ENCODE data around the gene CGN.

Gene CGN

DNA sequence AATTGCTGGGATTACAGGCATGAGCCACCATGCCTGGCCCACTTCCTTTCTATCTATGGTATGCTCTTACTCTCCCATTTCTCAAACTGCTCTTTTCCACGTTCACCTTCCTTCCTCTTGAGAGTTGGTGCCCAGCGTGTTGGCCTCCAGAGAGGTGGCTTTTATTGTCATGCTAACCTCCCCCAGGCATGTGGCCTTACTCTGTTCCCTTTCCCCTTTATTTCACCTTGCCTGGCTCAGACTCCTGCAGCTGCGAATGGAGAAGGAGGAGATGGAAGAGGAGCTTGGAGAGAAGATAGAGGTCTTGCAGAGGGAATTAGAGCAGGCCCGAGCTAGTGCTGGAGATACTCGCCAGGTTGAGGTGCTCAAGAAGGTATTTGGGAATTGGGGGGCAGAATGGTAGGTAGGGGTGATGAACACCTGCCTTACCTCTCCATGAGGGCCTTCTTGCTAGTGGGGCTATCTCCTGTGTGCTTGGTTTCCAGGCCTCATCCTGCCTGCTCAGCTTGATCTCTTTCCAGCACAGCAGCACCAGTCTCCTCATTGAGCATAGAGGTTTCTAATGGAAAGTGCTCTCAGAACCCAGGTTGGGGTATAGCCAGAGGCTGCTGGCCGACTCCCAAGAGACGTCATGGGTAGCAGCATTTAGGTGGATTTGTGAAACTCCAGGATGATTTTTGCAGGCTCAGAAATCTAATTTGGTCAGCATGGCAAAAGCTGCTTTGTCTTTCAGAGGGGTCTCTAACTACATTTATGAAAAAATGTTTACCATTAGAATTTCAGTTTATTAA lies 15.7 kb downstream of the CGN start:
- no peak for DNase-seq

DNA sequence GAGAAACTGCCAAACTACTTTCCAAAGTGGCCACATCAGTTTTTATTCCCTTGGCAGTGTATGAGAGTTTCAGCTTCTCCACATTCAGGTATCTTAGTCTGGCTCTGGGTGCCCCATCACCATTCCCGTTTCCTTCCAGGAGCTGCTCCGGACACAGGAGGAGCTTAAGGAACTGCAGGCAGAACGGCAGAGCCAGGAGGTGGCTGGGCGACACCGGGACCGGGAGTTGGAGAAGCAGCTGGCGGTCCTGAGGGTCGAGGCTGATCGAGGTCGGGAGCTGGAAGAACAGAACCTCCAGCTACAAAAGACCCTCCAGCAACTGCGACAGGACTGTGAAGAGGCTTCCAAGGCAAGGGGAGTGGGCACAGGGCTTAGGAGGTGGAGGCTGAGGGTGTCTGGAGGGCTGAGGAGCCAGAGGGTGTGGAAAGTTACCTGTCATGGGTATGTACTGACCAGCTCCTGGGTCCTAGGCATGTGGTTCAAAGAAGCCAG lies 18.1 kb downstream of the CGN start:
- DNase-seq: no peak

DNA sequence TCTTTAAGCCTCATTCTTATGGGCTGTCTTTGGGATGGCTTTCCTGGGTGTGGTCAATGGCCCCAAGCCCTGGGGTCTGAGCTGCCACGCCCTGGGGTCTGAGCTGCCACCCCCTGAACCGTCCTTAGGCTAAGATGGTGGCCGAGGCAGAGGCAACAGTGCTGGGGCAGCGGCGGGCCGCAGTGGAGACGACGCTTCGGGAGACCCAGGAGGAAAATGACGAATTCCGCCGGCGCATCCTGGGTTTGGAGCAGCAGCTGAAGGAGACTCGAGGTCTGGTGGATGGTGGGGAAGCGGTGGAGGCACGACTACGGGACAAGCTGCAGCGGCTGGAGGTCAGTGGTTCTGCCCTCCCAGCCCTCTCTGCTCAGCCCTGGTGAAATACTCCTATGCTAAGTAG lies 18.6 kb downstream of the CGN start:
- no peak for DNase-seq

DNA sequence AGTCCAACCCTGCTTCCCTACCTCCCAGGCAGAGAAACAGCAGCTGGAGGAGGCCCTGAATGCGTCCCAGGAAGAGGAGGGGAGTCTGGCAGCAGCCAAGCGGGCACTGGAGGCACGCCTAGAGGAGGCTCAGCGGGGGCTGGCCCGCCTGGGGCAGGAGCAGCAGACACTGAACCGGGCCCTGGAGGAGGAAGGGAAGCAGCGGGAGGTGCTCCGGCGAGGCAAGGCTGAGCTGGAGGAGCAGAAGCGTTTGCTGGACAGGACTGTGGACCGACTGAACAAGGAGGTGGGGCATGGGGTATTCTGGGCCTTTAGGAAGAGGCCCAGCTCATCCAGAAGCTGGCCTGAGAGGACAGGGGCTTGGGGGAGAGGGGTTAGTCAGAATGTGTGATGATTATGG lies 19.3 kb downstream of the CGN start:
- DNase-seq: no peak

DNA sequence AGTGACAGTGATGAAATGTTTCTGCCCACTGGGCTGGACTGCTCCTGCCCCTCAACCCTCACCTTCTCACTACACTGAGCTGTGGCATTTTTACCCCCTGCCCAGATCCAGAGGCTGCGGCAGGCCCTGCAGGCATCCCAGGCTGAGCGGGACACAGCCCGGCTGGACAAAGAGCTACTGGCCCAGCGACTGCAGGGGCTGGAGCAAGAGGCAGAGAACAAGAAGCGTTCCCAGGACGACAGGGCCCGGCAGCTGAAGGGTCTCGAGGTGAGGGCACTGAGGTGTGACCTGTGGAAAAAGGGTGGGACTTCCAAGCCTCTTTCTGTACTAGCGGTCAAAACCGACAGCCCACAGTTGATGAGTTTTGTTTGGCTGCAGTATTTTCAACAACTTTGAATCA lies 22.7 kb downstream of the CGN start:
- DNase-seq: no peak

DNA sequence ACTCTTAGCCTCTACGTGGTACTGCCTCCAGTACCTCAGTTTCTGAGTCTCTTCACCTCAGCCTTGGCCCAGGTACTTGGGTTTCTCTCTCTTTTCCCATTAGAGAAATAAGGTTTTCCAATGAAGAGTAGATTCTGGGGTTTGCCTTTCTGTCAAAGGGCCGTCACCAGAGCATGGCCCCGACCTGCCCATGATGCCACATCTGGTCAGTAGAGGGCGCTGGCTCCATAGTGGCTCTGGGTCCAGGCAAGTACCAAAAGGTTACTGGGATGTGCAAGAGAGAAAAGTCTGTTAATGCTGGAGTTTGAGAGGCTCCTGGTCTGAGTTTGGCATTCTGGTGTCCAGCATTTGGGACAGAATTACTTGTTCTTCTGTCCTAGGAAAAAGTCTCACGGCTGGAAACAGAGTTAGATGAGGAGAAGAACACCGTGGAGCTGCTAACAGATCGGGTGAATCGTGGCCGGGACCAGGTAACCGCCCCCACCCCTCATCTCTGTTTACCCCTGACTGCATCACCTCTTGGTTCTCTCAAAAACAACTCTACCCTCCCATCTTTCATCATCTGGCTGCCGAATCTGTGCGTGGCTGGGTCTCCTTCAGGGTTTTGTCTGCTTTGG lies 23.6 kb downstream of the CGN start:
- peak; percentile 84 for DNase-seq

DNA sequence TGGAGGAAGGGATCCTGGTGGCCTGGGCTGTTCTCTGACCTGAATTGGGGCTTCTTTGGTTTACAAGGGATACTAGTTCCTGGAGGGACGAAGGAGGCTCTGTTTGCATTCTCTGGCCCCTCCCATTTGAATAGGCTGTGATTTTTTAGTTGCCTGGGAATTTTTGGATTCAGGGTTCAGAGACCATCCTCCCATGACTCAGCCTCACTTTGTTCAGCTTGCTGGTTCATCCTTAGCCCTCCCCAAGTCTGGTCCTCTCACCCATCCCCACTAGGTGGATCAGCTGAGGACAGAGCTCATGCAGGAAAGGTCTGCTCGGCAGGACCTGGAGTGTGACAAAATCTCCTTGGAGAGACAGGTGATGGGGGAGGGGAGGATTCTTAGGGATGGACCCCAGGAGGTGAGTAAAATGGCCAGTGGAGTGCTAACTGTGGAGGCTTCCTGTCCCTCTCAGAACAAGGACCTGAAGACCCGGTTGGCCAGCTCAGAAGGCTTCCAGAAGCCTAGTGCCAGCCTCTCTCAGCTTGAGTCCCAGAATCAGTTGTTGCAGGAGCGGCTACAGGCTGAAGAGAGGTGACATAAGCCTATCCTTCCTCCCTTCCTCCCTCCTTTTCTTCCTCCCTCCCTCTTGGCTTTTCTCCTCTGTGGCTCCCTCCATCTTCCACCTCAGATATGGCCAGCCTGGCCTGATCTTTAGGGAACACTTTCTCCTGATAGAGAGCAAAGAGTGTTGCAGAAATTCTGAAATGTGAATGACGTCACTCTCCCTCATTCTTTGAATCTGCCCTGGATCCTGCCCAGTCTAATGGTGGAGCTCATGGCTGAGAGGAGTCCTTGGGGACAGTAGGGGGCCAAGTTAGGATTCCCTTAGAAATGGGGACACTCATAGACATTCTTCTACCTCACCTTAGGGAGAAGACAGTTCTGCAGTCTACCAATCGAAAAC lies 24.4 kb downstream of the CGN start:
- no peak for DNase-seq

DNA sequence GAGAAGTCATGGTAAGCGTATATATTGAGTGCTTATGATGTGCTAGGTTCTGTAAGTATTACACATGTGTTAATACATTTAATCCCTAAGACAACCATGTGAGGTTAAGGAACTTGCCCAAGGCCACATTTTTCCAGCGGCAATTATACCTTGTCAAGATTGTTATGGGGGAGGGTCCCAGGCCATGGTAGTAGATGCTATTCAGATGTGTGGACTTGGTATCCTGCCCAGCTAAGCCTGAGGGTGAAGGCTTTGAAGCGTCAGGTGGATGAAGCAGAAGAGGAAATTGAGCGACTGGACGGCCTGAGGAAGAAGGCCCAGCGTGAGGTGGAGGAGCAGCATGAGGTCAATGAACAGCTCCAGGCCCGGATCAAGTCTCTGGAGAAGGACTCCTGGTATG lies 25.3 kb downstream of the CGN start:
- DNase-seq: no peak

DNA sequence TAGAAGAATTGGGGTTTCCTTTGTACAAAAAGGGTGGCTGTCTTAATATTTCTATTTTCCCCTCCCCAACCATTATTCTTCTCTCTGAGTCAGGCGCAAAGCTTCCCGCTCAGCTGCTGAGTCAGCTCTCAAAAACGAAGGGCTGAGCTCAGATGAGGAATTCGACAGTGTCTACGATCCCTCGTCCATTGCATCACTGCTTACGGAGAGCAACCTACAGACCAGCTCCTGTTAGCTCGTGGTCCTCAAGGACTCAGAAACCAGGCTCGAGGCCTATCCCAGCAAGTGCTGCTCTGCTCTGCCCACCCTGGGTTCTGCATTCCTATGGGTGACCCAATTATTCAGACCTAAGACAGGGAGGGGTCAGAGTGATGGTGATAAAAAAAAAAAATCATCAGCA lies 25.9 kb downstream of the CGN start:
- DNase-seq: no peak

DNA sequence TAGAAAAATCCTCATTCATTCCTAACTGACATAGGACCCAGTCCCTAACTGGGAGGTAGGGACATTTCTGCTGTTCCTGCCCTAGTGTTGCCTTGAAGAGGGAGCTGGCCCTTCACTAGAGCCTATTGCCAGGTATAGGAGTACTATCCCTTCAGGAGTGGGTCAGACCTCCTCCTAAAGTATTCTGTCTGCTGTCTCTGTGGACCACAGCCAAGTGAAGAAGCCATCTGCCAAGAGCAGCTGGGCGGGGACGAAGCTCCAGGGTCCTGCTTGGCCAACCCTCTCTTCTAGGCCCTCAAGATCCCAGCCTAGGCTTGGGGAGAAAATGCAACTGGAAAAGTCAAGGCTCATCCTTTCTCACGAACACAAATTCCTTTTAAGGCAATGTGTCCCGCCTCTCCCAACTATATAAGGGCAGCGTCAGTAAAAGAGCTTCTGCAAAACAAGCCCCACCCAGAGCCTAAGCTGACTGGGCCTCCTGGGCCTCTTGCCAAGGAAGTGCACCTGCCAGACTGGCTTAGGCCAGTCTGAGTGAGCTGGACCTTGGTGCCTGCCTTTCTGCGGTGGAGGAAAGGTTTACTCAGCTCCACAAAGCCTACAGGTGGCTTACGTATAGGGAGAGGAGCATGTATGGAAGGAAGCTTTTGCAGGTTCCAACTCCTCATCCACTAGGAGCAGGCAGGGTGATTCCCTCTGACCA lies 28.3 kb downstream of the CGN start:
- no peak for DNase-seq

DNA sequence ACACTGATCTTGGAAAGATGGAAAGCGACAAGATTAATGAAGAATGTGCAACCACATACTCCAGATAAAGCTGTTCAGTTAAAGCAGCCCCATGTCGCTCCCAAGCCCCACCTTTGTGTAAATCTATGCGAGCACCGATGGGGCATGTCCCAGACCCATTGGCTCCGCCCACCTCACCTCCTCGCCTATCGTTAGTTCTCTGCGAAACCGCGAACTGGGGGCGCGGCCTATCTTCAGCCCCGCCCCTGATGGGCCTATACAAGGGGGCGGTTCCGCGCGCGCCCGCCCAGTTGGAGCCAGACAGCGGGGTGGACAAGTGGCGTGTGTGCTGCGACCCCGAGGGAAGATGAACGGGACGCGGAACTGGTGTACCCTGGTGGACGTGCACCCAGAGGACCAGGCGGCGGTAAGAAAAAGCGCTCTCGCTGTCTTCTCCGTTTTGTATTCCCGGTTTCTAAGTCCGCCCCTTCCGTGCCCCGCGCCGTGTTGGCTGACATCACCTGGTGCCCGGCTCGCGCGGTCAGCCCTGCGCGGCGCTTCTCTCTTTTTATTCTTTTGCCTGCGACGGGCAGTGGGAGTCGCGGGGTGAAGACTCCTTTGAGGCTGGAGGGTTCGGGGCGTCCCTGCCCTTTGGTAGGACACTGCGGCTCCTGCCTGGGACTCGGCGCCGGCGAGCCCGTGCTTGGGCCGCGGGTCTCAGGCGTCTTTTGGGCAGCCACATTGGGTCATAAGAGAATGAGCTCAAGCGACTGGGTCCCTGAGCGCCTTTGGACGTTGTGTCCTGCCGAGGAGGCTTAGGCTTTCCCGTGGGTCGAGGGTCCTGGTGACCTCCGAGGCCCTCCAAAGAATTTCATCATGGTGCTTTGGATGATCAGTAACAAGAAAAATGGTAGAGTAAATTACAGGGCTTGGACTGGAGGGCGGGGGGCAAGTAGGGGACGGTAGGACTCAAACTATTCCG lies 29.1 kb downstream of the CGN start, which contains the start of gene TUFT1:
TSS of gene TUFT1 (plus strand) at position 289 of the 961 bp plus-strand sequence. CDS start at position 347, 58 bp downstream.
- peak; percentile 93 for DNase-seq

DNA sequence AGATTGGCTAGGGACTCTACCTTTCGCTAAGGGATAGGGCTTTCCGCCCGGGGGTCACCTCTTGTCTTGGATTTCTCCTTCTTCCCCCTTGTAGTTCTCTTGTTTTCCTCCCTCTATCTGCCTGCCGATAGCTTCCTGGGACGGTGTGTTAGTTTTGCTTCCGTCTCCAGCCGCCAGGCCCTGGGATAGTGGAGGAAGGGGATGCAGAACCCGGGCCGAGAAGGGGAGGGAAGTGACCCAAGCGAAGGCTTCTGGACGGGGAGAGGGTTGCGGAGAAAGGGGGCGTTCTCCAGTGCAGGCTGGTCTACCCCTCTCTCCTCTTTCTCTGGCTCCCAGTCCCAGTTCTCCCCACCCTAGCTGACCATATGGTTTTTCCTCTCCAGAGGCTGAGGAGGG lies 29.8 kb downstream of the CGN start:
- DNase-seq: no peak

DNA sequence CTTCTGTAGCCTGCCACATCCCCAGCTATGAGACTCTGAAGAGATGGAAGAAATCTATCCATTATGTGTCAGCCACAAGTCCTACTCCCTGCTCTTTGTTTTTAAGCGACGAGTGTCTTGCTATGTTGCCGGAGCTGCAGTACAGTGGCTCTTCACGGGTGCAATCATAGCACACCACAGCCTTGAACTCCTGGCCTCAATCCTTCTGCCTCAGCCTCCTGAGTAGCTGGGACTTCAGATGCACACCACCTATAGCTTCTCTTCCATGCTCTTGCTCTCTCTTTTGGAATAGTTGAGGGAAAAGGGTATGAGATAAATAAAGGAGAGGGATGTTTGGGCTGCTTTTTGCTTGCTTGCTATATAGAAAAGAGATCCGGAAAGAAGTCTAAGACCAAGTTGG lies 30.6 kb downstream of the CGN start:
- no peak for DNase-seq

DNA sequence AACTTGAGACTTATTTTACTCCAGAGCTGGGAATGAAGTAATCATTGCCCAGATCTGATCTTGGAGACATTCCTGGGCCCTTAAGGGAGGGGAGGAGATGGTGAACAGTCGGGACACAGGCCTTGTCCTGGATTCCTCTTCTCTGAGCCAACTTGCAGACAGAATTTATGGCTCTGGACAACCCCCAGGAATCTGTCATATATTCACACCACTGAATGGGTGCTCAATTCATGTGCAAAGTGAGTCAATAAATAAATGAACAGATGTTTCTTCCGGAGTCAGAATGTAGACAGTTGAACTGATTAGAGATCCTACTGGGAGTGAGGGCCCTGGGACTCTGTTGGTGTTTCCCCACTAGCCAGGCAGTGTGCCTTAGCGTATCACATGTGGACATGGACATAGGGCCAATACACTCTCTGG lies 31.5 kb downstream of the CGN start:
- DNase-seq: no peak

DNA sequence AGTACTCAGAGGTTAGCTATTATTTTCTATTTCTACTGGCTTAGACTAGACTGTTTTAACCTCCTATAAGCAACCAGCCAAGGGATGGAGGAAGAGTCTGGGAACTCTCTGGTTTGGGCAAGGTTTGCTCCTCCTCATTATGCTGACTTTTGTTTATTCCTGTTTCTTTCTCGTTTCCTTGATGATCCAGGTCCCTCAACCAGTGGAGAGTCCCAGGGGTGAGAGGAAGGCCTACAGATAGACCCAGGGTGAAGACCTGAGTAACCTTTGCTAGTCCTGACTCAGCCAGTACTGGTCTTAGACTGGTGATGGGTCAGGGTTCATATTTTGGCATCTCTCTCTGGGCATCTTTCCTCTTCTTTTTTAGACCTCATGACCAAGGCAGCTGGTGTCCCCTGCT lies 34.4 kb downstream of the CGN start:
- DNase-seq: no peak

DNA sequence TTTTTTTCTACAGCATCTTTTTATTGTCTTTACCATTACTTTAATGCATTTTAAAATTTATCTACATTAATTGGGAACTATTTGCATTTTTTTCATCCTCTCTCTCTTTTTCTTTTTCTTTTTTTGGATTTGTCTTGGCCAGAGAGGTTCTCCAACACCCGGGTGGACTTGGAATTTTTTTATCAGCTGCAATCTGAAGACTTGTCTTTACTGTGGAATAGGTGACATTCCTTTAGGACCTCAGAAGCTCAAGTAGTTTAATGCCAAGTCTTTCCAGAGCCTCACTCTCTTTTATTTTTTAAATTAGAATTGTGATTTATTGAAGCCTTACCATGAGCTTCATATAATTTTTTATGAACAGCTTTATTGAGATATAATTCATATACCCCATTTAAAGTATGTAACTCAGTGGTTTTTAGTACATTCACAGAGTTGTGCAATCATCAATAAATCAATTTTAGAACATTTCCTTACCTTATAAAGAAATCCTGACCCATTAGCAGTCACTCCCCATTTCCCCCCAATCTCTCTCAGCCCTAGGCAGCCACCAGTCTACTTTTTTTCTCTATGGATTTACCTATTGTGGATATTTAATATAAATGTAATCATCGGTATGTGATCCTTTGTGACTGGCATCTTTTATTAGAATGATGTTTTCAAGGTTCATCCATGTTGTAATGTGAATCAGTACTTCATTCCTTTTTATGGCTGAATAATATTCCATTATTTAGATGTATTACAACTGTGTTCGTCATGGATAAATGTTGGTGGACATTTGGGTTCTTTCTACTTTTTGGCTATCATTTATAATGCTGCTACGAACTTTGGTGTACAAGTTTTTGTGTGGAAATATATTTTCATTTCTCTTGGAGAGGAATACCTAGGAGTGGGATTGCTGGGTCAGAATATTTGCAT lies 35.1 kb downstream of the CGN start:
- no peak for DNase-seq

DNA sequence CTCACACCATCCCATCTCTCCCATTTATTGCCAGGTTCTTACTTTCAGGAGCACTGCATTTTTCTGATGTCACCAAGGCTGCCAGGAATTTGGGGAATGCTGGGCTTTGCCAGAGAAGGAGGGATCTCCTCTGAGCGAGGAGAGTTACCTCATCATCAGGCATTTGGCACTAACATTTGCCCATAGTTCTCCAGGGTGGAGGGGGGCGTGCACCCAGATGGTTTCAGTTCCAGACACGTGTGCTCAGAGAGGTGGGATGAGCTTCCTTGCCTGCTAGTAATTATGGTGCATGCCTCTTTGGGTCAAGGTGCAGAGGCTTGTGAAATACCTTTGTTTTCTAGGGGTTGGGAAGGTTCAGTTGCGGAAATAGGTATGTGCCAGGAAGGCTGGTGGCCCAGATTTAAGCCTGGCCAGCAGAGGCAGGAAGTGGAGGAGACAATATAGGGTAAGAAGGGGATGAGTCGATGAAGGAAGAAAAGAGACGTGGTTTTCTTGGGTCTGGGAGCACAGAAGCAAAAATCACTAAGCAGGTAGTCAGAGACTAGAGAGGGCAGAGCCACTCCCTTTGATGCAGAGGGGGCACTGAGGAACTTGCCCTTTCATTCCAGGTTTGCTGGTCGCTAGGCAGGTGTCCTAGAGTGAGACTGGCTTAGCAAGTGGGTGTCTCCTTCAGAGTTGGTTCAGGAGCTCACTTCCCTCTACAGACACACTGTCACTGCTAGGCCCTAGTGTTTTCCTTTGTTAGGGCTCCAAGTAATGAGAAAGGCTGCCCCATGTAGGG lies 36.1 kb downstream of the CGN start:
- no peak for DNase-seq

DNA sequence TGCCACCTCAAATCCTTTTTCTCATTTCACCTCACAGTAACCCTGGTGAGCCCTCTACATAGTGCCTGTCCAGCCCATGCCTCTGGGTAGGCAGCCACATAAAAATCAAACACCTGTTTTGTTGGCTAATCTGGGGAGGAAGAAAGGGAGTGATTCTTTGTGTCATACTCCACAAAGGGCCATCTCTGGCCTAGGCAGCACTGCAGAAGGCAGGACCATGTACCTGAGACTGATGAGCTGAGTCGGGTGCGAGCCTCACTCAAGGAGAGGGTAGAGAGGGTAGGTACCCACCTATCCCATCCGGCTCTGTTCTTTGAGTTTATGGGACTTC lies 36.7 kb downstream of the CGN start:
- no peak for DNase-seq

DNA sequence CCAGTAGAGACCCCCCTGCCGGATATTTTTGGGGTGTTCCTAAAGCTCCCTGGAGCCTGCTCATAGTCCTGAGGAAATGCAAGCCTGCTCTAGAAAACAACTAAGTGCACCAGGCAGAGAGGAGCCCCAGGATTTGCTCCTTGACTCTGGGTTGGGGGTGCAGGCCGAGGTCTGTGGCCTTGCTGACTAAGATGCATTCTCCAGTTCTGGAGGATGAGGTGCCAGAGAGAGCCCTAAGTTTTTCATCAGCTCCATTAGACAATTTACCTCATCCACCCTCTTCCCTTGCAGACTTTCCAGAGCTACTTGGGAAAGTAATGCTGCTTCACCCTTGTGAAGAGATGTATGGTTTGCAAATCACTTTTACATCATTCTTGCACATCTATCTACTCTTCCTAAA lies 38.0 kb downstream of the CGN start:
- no peak for DNase-seq

DNA sequence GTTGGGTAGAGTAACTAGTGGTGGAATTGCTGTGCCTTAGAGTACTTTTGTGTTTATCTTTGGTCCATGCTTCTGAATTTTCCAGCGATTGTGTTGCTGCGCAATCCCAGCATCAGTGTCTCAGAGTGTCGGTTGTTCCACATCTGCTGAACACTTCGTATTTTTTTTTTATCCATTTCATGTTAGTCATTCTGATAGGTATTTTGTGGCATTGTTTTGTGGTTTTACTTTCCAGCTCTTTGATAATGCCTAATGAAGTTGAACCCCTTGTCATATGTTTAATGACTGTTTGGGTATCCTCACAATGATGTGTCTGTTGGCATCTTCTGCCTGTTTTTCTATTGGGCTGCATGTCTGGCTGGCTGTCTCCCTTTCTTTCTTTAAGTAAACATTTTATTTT lies 42.5 kb downstream of the CGN start:
- DNase-seq: no peak

Measured in stimulated activated CD4-positive, alpha-beta T cell treated with anti-CD3 and anti-CD28 coated beads, Interleukin-4, amount 100 ng/mL, for 24 hours (primary cell).